ENCODE results near the gene IGSF21. TPM values are rescaled to one million over a fixed set of nuclear protein-coding genes. Genes with fewer than 3 reads are reported as not detected.

IGSF21 gene
- total RNA-seq, 5 donors from 2014 or later (not counting 1 experiment from before 2014, with no cell fraction given) = not detected

- Histone ChIP-seq H3K27me3 (replicated peaks in 1 of 2; ENCODE audit: control insufficient read depth in 2 of 2, extremely low read depth in 1 of 2, insufficient read depth in 2 of 2, low read length in 1 of 2) (peaks cover 0 to 34% of the 10 kb centered on the region in 2 experiments), H3K9me3 (no peaks in the 10 kb centered on the region), H3K36me3 (ENCODE audit: control insufficient read depth in 2 of 2, extremely low read depth in 1 of 2, insufficient read depth in 1 of 2, low read length in 1 of 2) (no peaks in the 10 kb centered on the region), H3K4me1 (ENCODE audit: control insufficient read depth in 1 of 2, extremely low read depth in 1 of 2, insufficient read depth in 2 of 2, low read length in 2 of 2) (no peaks in the 10 kb centered on the region), H3K27ac (ENCODE audit: low read length) (no peak overlapping the region), H3K4me3 (ENCODE audit: control insufficient read depth in 1 of 2, extremely low read depth in 1 of 2, low read length in 1 of 2) (no peak overlapping the region)
- POLR2A ChIA-PET = no interaction called here
- Mint-ChIP-seq H3K9me3 (no peaks in the 10 kb centered on the region), H3K4me3 (no peak overlapping the region), H3K27me3 (peaks cover 14 to 18% of the 10 kb centered on the region in 2 donors), H3K4me1 (no peaks in the 10 kb centered on the region), H3K36me3 (no peaks in the 10 kb centered on the region), H3K27ac (no peak overlapping the region)
- DNase-seq (no peak), ATAC-seq (replicated peaks in 1 of 4) (no peak)
- CTCF ChIA-PET = no interaction called here
- WGBS (ENCODE audit: insufficient coverage) = no CpG with 5 or more reads among the region's 5 CpGs
Observed at GRCh38 chr1:18187054-18187453, 79.5 kb downstream of the IGSF21 start.

- H3K4me3 Mint-ChIP-seq = no peak overlapping the region
- no peak for DNase-seq
- ChIA-PET CTCF (no interaction called here), POLR2A (no interaction called here)
- Histone ChIP-seq H3K36me3 (ENCODE audit: control insufficient read depth in 2 of 2, extremely low read depth in 1 of 2, insufficient read depth in 1 of 2, low read length in 1 of 2) (no peaks in the 10 kb centered on the region), H3K27ac (ENCODE audit: low read length) (no peak overlapping the region), H3K4me1 (ENCODE audit: control insufficient read depth in 1 of 2, extremely low read depth in 1 of 2, insufficient read depth in 2 of 2, low read length in 2 of 2) (no peaks in the 10 kb centered on the region), H3K27me3 (replicated peaks in 1 of 2; ENCODE audit: control insufficient read depth in 2 of 2, extremely low read depth in 1 of 2, insufficient read depth in 2 of 2, low read length in 1 of 2) (peaks cover 0 to 36% of the 10 kb centered on the region in 2 experiments), H3K9me3 (no peaks in the 10 kb centered on the region), H3K4me3 (ENCODE audit: control insufficient read depth in 1 of 2, extremely low read depth in 1 of 2, low read length in 1 of 2) (no peak overlapping the region)
- no peaks in the 10 kb centered on the region for H3K9me3 Mint-ChIP-seq
- H3K27me3 Mint-ChIP-seq = peaks cover 21 to 22% of the 10 kb centered on the region in 2 donors
- H3K27ac Mint-ChIP-seq = no peak overlapping the region
- H3K36me3 Mint-ChIP-seq = no peaks in the 10 kb centered on the region
- 95% methylated on average over 3 of the region's 9 CpGs for WGBS (ENCODE audit: insufficient coverage)
- no peak for ATAC-seq (replicated peaks in 1 of 4)
- H3K4me1 Mint-ChIP-seq = no peaks in the 10 kb centered on the region
Observed at GRCh38 chr1:18188820-18189517, 81.4 kb downstream of the IGSF21 start.

GRCh38 chr1:18190598-18190997 lies 83.0 kb downstream of the IGSF21 start:
- no peaks in the 10 kb centered on the region for H3K36me3 Mint-ChIP-seq
- no peaks in the 10 kb centered on the region for H3K9me3 Mint-ChIP-seq
- H3K4me1 Mint-ChIP-seq = no peaks in the 10 kb centered on the region
- Histone ChIP-seq H3K27ac (ENCODE audit: low read length) (no peak overlapping the region), H3K4me3 (ENCODE audit: control insufficient read depth in 1 of 2, extremely low read depth in 1 of 2, low read length in 1 of 2) (no peak overlapping the region), H3K4me1 (ENCODE audit: control insufficient read depth in 1 of 2, extremely low read depth in 1 of 2, insufficient read depth in 2 of 2, low read length in 2 of 2) (no peaks in the 10 kb centered on the region), H3K27me3 (replicated peaks in 1 of 2; ENCODE audit: control insufficient read depth in 2 of 2, extremely low read depth in 1 of 2, insufficient read depth in 2 of 2, low read length in 1 of 2) (peaks cover 0 to 41% of the 10 kb centered on the region in 2 experiments), H3K9me3 (no peaks in the 10 kb centered on the region), H3K36me3 (ENCODE audit: control insufficient read depth in 2 of 2, extremely low read depth in 1 of 2, insufficient read depth in 1 of 2, low read length in 1 of 2) (no peaks in the 10 kb centered on the region)
- peaks cover 20 to 22% of the 10 kb centered on the region in 2 donors for H3K27me3 Mint-ChIP-seq
- DNase-seq (no peak), ATAC-seq (replicated peaks in 1 of 4) (no peak)
- ChIA-PET POLR2A (no interaction called here), CTCF (no interaction called here)
- no peak overlapping the region for H3K4me3 Mint-ChIP-seq
- 40% methylated on average over 4 of the region's 7 CpGs for WGBS (ENCODE audit: insufficient coverage)
- no peak overlapping the region for H3K27ac Mint-ChIP-seq

GRCh38 chr1:18191037-18191436 lies 83.4 kb downstream of the IGSF21 start:
- no peaks in the 10 kb centered on the region for H3K36me3 ChIP-seq (ENCODE audit: control insufficient read depth in 2 of 2, extremely low read depth in 1 of 2, insufficient read depth in 1 of 2, low read length in 1 of 2)
- ATAC-seq (replicated peaks in 1 of 4) = no peak
- no peak overlapping the region for H3K4me3 ChIP-seq (ENCODE audit: control insufficient read depth in 1 of 2, extremely low read depth in 1 of 2, low read length in 1 of 2)
- H3K27ac Mint-ChIP-seq = no peak overlapping the region
- peaks cover 24 to 26% of the 10 kb centered on the region in 2 donors for H3K27me3 Mint-ChIP-seq
- ChIA-PET CTCF (no interaction called here), POLR2A (no interaction called here)
- 50% methylated on average over 2 of the region's 3 CpGs for WGBS (ENCODE audit: insufficient coverage)
- no peak overlapping the region for H3K27ac ChIP-seq (ENCODE audit: low read length)
- no peaks in the 10 kb centered on the region for H3K9me3 ChIP-seq
- no peaks in the 10 kb centered on the region for H3K9me3 Mint-ChIP-seq
- peaks cover 0 to 45% of the 10 kb centered on the region in 2 experiments for H3K27me3 ChIP-seq (replicated peaks in 1 of 2; ENCODE audit: control insufficient read depth in 2 of 2, extremely low read depth in 1 of 2, insufficient read depth in 2 of 2, low read length in 1 of 2)
- no peaks in the 10 kb centered on the region for H3K4me1 ChIP-seq (ENCODE audit: control insufficient read depth in 1 of 2, extremely low read depth in 1 of 2, insufficient read depth in 2 of 2, low read length in 2 of 2)
- no peaks in the 10 kb centered on the region for H3K36me3 Mint-ChIP-seq
- H3K4me3 Mint-ChIP-seq = no peak overlapping the region
- DNase-seq = no peak
- no peaks in the 10 kb centered on the region for H3K4me1 Mint-ChIP-seq

- H3K27ac ChIP-seq (ENCODE audit: low read length) = no peak overlapping the region
- DNase-seq = no peak
- no peaks in the 10 kb centered on the region for H3K9me3 ChIP-seq
- Mint-ChIP-seq H3K4me1 (no peaks in the 10 kb centered on the region), H3K27ac (no peak overlapping the region), H3K36me3 (no peaks in the 10 kb centered on the region), H3K9me3 (no peaks in the 10 kb centered on the region), H3K4me3 (no peak overlapping the region), H3K27me3 (peaks cover 26 to 32% of the 10 kb centered on the region in 2 donors)
- no peaks in the 10 kb centered on the region for H3K4me1 ChIP-seq (ENCODE audit: control insufficient read depth in 1 of 2, extremely low read depth in 1 of 2, insufficient read depth in 2 of 2, low read length in 2 of 2)
- POLR2A ChIA-PET = no interaction called here
- no peaks in the 10 kb centered on the region for H3K36me3 ChIP-seq (ENCODE audit: control insufficient read depth in 2 of 2, extremely low read depth in 1 of 2, insufficient read depth in 1 of 2, low read length in 1 of 2)
- no peak overlapping the region for H3K4me3 ChIP-seq (ENCODE audit: control insufficient read depth in 1 of 2, extremely low read depth in 1 of 2, low read length in 1 of 2)
- H3K27me3 ChIP-seq (replicated peaks in 1 of 2; ENCODE audit: control insufficient read depth in 2 of 2, extremely low read depth in 1 of 2, insufficient read depth in 2 of 2, low read length in 1 of 2) = peaks cover 0 to 51% of the 10 kb centered on the region in 2 experiments
- CTCF ChIA-PET = no interaction called here
- no peak for ATAC-seq (replicated peaks in 1 of 4)
- WGBS (ENCODE audit: insufficient coverage) = 69% methylated on average over 16 of the region's 18 CpGs
Observed at GRCh38 chr1:18191481-18192155, 84.0 kb downstream of the IGSF21 start.

GRCh38 chr1:18192182-18192581 lies 84.6 kb downstream of the IGSF21 start:
- no peak for ATAC-seq (replicated peaks in 1 of 4)
- CTCF ChIA-PET = no interaction called here

More at GRCh38 chr1:18192182-18192581, 84.6 kb downstream of the IGSF21 start:
- DNase-seq = no peak
- no peaks in the 10 kb centered on the region for H3K9me3 Mint-ChIP-seq
- Histone ChIP-seq H3K4me3 (ENCODE audit: control insufficient read depth in 1 of 2, extremely low read depth in 1 of 2, low read length in 1 of 2) (no peak overlapping the region), H3K27me3 (replicated peaks in 1 of 2; ENCODE audit: control insufficient read depth in 2 of 2, extremely low read depth in 1 of 2, insufficient read depth in 2 of 2, low read length in 1 of 2) (peaks cover 0 to 57% of the 10 kb centered on the region in 2 experiments), H3K27ac (ENCODE audit: low read length) (no peak overlapping the region), H3K36me3 (ENCODE audit: control insufficient read depth in 2 of 2, extremely low read depth in 1 of 2, insufficient read depth in 1 of 2, low read length in 1 of 2) (no peaks in the 10 kb centered on the region), H3K4me1 (ENCODE audit: control insufficient read depth in 1 of 2, extremely low read depth in 1 of 2, insufficient read depth in 2 of 2, low read length in 2 of 2) (no peaks in the 10 kb centered on the region), H3K9me3 (no peaks in the 10 kb centered on the region)
- POLR2A ChIA-PET = no interaction called here
- WGBS (ENCODE audit: insufficient coverage) = 76% methylated on average over 3 of the region's 4 CpGs
- H3K27ac Mint-ChIP-seq = no peak overlapping the region
- H3K4me1 Mint-ChIP-seq = no peaks in the 10 kb centered on the region
- no peak overlapping the region for H3K4me3 Mint-ChIP-seq
- H3K36me3 Mint-ChIP-seq = no peaks in the 10 kb centered on the region
- H3K27me3 Mint-ChIP-seq = peaks cover 26 to 29% of the 10 kb centered on the region in 2 donors

Measured in T-cell (primary cell).